ENCODE results near the gene MCM9.
"Not testable (repeated sequence)": the region's sequence is repeated elsewhere in the genome, so short reads cannot be mapped to it uniquely, and the experiment has no call there.

MCM9 gene

GRCh38 chr6:118869894-118870589 is 64.9 kb downstream of the MCM9 start:
- intact Hi-C loops (cut with DNase I; ENCODE audit: low total_unique reads), result no loop called here
- Histone ChIP-seq H3K4me3 (no peak overlapping the region), H3K27ac (no peak overlapping the region), H3K27me3 (no peaks in the 10 kb centered on the region), H3K9me3 (no peaks in the 10 kb centered on the region), H3K4me1 (peaks cover 0 to 4% (median under 1%) of the 10 kb centered on the region in 4 donors), H3K36me3 (no peaks in the 10 kb centered on the region)
- no peak for DNase-seq
- no peak for TF ChIP-seq CTCF (IDR thresholded peaks at IDR 0.05)

GRCh38 chr6:118869350-118869749 is 65.6 kb downstream of the MCM9 start:
- H3K36me3 ChIP-seq, result no peaks in the 10 kb centered on the region

GRCh38 chr6:118868901-118869300 is 66.1 kb downstream of the MCM9 start:
- intact Hi-C loops (cut with DNase I; ENCODE audit: low total_unique reads); H3K36me3 ChIP-seq; H3K27ac ChIP-seq; H3K4me3 ChIP-seq; H3K9me3 ChIP-seq; H3K27me3 ChIP-seq; DNase-seq: not testable (repeated sequence)
- H3K4me1 ChIP-seq, result peaks cover 0 to 15% (median 4%) of the 10 kb centered on the region in 4 donors

More at GRCh38 chr6:118869350-118869749, 65.6 kb downstream of the MCM9 start:
- Histone ChIP-seq H3K27me3 (no peaks in the 10 kb centered on the region), H3K4me3 (no peak overlapping the region), H3K9me3 (no peaks in the 10 kb centered on the region), H3K4me1 (peaks cover 0 to 11% (median 4%) of the 10 kb centered on the region in 4 donors), H3K27ac (no peak overlapping the region)
- intact Hi-C loops (cut with DNase I; ENCODE audit: low total_unique reads), result no loop called here
- TF ChIP-seq CTCF (IDR thresholded peaks at IDR 0.05), result no peak
- DNase-seq, result no peak

DNA sequence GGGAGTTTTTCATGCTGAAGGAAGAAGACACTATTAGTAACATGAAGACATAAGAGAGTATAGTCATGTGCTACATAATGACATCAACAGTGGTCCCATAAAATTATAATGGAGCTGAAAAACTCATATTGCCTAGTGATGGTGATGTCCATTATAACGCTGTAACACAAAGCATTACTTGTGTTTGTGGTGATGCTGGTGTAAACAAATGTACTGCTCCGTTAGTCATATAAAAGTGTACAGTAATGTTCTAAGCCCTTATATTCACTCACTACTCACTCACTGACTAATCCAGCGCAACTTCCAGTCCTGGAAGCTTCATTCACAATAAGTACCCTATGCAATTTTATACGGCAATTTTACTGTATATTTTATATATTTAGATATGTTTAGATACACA is 67.8 kb downstream of the MCM9 start:
- Histone ChIP-seq H3K9me3 (no peaks in the 10 kb centered on the region), H3K4me3 (no peak overlapping the region), H3K27ac (no peak overlapping the region), H3K36me3 (peaks cover 0 to 2% (median 0%) of the 10 kb centered on the region in 3 donors), H3K27me3 (no peaks in the 10 kb centered on the region), H3K4me1 (peaks cover 0 to 17% (median 4%) of the 10 kb centered on the region in 4 donors)
- no peak for DNase-seq
- intact Hi-C loops (cut with DNase I; ENCODE audit: low total_unique reads), result no loop called here
- TF ChIP-seq CTCF (IDR thresholded peaks at IDR 0.05), result no peak

DNA sequence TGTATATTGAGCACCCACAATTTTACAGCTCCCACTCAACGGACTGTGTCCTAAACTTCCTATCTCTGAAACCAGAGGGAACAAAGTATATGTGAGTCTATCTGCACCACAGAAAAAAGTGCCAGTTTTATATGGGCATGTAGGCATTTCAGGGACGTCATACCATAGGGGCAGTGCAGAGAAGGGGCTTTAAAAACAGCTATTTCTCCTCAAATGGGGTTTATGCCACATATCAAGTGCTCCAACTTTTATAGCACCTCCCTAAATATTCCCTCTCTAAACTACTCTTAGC is 69.9 kb downstream of the MCM9 start:
- no peaks in the 10 kb centered on the region for H3K9me3 ChIP-seq
- H3K27me3 ChIP-seq, result no peaks in the 10 kb centered on the region
- H3K4me1 ChIP-seq, result peaks cover 0 to 17% (median 4%) of the 10 kb centered on the region in 4 donors
- DNase-seq, result no peak
- peaks cover 0 to 17% (median 9%) of the 10 kb centered on the region in 3 donors for H3K36me3 ChIP-seq
- H3K4me3 ChIP-seq, result no peak overlapping the region
- intact Hi-C loops (cut with DNase I; ENCODE audit: low total_unique reads), result no loop called here
- H3K27ac ChIP-seq, result no peak overlapping the region
- no peak for TF ChIP-seq CTCF (IDR thresholded peaks at IDR 0.05)

GRCh38 chr6:118864341-118865099 is 70.4 kb downstream of the MCM9 start:
- H3K9me3 ChIP-seq, result no peaks in the 10 kb centered on the region
- no peaks in the 10 kb centered on the region for H3K27me3 ChIP-seq
- no peak overlapping the region for H3K4me3 ChIP-seq
- intact Hi-C loops (cut with DNase I; ENCODE audit: low total_unique reads), result no loop called here
- DNase-seq, result no peak
- peaks cover 0 to 17% (median 4%) of the 10 kb centered on the region in 4 donors for H3K4me1 ChIP-seq
- TF ChIP-seq CTCF (IDR thresholded peaks at IDR 0.05), result no peak
- no peak overlapping the region for H3K27ac ChIP-seq
- peaks cover 0 to 17% (median 9%) of the 10 kb centered on the region in 3 donors for H3K36me3 ChIP-seq
